ENCODE measurements around the gene TMEM132E. TPM values are rescaled to one million over a fixed set of nuclear protein-coding genes. Genes with fewer than 3 reads are reported as not detected.

TMEM132E gene
- total RNA-seq, 1 donor = not detected

- Histone ChIP-seq H4K20me1 (ENCODE audit: insufficient read depth, low read length) (no peaks in the 10 kb centered on the region), H3K79me2 (ENCODE audit: insufficient read depth, low read length) (no peaks in the 10 kb centered on the region), H3K27ac (ENCODE audit: low read depth, low read length) (no peak overlapping the region), H3K4me3 (ENCODE audit: insufficient read depth, low read length) (no peak overlapping the region), H3K27me3 (ENCODE audit: insufficient read depth, low read length) (no peaks in the 10 kb centered on the region), H3K9me3 (ENCODE audit: low read depth, low read length) (no peaks in the 10 kb centered on the region), H3K4me1 (ENCODE audit: insufficient read depth, low read length) (no peaks in the 10 kb centered on the region), H3K4me2 (ENCODE audit: insufficient read depth, low read length) (no peak overlapping the region), H3K36me3 (ENCODE audit: insufficient read depth, low read length) (no peaks in the 10 kb centered on the region), H2AFZ (ENCODE audit: low read length) (no peak overlapping the region)
- no peak for TF ChIP-seq CTCF (IDR thresholded peaks at IDR 0.05; ENCODE audit: extremely low read depth, low read depth, low read length)
- no peak for DNase-seq (ENCODE audit: insufficient read length, low spot score, missing footprints)
Measured at GRCh38 chr17:34568953-34569352, 10.4 kb upstream of the TMEM132E start.

- Histone ChIP-seq H3K27me3 (ENCODE audit: insufficient read depth, low read length) (no peaks in the 10 kb centered on the region), H2AFZ (ENCODE audit: low read length) (no peak overlapping the region), H3K9me3 (ENCODE audit: low read depth, low read length) (no peaks in the 10 kb centered on the region), H3K4me3 (ENCODE audit: insufficient read depth, low read length) (no peak overlapping the region), H3K36me3 (ENCODE audit: insufficient read depth, low read length) (no peaks in the 10 kb centered on the region), H3K4me2 (ENCODE audit: insufficient read depth, low read length) (no peak overlapping the region), H4K20me1 (ENCODE audit: insufficient read depth, low read length) (no peaks in the 10 kb centered on the region), H3K4me1 (ENCODE audit: insufficient read depth, low read length) (no peaks in the 10 kb centered on the region), H3K79me2 (ENCODE audit: insufficient read depth, low read length) (no peaks in the 10 kb centered on the region), H3K27ac (ENCODE audit: low read depth, low read length) (no peak overlapping the region)
- DNase-seq (ENCODE audit: insufficient read length, low spot score, missing footprints) = no peak
- TF ChIP-seq CTCF (IDR thresholded peaks at IDR 0.05; ENCODE audit: extremely low read depth, low read depth, low read length) = no peak
Measured at GRCh38 chr17:34569591-34569990, 9.8 kb upstream of the TMEM132E start.

- DNase-seq (ENCODE audit: insufficient read length, low spot score, missing footprints) = no peak
- no peak overlapping the region for H3K4me2 ChIP-seq (ENCODE audit: insufficient read depth, low read length)
- H3K4me3 ChIP-seq (ENCODE audit: insufficient read depth, low read length) = no peak overlapping the region
- H3K36me3 ChIP-seq (ENCODE audit: insufficient read depth, low read length) = no peaks in the 10 kb centered on the region
- no peaks in the 10 kb centered on the region for H4K20me1 ChIP-seq (ENCODE audit: insufficient read depth, low read length)
- H3K27ac ChIP-seq (ENCODE audit: low read depth, low read length) = no peak overlapping the region
- H2AFZ ChIP-seq (ENCODE audit: low read length) = no peak overlapping the region
- H3K79me2 ChIP-seq (ENCODE audit: insufficient read depth, low read length) = no peaks in the 10 kb centered on the region
- TF ChIP-seq CTCF (IDR thresholded peaks at IDR 0.05; ENCODE audit: extremely low read depth, low read depth, low read length) = no peak
- no peaks in the 10 kb centered on the region for H3K27me3 ChIP-seq (ENCODE audit: insufficient read depth, low read length)
- no peaks in the 10 kb centered on the region for H3K9me3 ChIP-seq (ENCODE audit: low read depth, low read length)
- H3K4me1 ChIP-seq (ENCODE audit: insufficient read depth, low read length) = no peaks in the 10 kb centered on the region
Measured at GRCh38 chr17:34570506-34570905, 8.9 kb upstream of the TMEM132E start.

- H3K4me2 ChIP-seq (ENCODE audit: insufficient read depth, low read length) = no peak overlapping the region
- H3K36me3 ChIP-seq (ENCODE audit: insufficient read depth, low read length) = no peaks in the 10 kb centered on the region
- H3K79me2 ChIP-seq (ENCODE audit: insufficient read depth, low read length) = no peaks in the 10 kb centered on the region
- no peak for TF ChIP-seq CTCF (IDR thresholded peaks at IDR 0.05; ENCODE audit: extremely low read depth, low read depth, low read length)
- no peak overlapping the region for H2AFZ ChIP-seq (ENCODE audit: low read length)
- no peak overlapping the region for H3K4me3 ChIP-seq (ENCODE audit: insufficient read depth, low read length)
- H3K27ac ChIP-seq (ENCODE audit: low read depth, low read length) = no peak overlapping the region
- H3K4me1 ChIP-seq (ENCODE audit: insufficient read depth, low read length) = no peaks in the 10 kb centered on the region
- DNase-seq (ENCODE audit: insufficient read length, low spot score, missing footprints) = no peak
- H3K27me3 ChIP-seq (ENCODE audit: insufficient read depth, low read length) = no peaks in the 10 kb centered on the region
- no peaks in the 10 kb centered on the region for H4K20me1 ChIP-seq (ENCODE audit: insufficient read depth, low read length)
- H3K9me3 ChIP-seq (ENCODE audit: low read depth, low read length) = no peaks in the 10 kb centered on the region
Measured at GRCh38 chr17:34571428-34572130, 7.8 kb upstream of the TMEM132E start.
